ENCODE results near the gene C9orf50. TPM values are rescaled to one million over a fixed set of nuclear protein-coding genes. Genes with fewer than 3 reads are reported as not detected.

C9orf50 gene
- total RNA-seq, 4 donors from 2014 or later: not detected

- Histone ChIP-seq H3K9me3 (no peaks in the 10 kb centered on the region), H3K36me3 (peaks cover 17 to 45% (median 30%) of the 10 kb centered on the region in 3 donors), H3K27ac (peak overlapping the region in 3 of 4 donors; percentile 5 to 43 (median 38)), H3K27me3 (no peaks in the 10 kb centered on the region), H3K4me3 (peak overlapping the region in 1 of 4 donors; percentile 12), H3K4me1 (peaks cover 22 to 61% (median 40%) of the 10 kb centered on the region in 3 donors)
- WGBS, 2 donors: 43 to 52% methylated on average over 13 to 14 of the region's 19 CpGs
- TF ChIP-seq, protein P1, sequence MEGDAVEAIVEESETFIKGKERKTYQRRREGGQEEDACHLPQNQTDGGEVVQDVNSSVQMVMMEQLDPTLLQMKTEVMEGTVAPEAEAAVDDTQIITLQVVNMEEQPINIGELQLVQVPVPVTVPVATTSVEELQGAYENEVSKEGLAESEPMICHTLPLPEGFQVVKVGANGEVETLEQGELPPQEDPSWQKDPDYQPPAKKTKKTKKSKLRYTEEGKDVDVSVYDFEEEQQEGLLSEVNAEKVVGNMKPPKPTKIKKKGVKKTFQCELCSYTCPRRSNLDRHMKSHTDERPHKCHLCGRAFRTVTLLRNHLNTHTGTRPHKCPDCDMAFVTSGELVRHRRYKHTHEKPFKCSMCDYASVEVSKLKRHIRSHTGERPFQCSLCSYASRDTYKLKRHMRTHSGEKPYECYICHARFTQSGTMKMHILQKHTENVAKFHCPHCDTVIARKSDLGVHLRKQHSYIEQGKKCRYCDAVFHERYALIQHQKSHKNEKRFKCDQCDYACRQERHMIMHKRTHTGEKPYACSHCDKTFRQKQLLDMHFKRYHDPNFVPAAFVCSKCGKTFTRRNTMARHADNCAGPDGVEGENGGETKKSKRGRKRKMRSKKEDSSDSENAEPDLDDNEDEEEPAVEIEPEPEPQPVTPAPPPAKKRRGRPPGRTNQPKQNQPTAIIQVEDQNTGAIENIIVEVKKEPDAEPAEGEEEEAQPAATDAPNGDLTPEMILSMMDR (IDR thresholded peaks at IDR 0.05): no peak
- TF ChIP-seq POLR2A (IDR thresholded peaks at IDR 0.05): no peak
- no peak for DNase-seq
- intact Hi-C loops (cut with DNase I): no loop called here
These were observed 10.8 kb upstream of the C9orf50 start for GRCh38 chr9:129631674-129632129.

DNA sequence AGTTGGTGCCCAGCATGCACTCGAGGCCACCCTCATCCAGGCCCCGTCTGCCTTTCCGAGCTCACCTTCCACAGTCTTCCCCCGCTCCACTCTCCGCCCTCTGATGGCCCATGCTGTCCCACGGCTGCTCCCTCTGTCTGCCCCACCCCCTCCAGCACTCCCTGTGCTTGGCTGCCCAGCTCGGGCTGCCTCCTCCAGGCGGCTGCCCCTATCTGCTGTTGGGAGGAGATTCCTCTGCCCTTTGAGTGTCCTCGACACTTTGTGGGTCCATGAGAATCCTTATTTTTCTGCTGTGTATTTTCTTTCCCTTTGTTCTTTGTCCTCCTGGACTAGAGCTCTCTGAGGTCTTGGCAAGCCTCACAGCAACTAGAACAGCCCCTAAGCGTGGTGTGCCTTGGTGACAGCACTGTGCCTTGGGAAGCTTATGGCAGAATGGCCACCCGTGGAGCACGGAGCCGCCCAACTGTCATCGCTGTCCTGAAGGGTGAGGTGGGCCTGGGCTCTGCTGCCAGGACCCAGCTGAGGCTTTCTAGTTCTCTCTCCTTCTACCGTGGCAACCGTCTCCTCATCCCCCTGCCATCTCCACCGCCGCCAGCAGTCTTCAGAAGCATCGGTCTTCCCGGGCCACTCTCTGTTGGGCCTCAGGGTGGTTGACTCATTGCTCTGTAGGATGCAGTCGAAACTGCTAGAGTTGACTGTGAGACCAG lies 10.2 kb upstream of the C9orf50 start:
- TF ChIP-seq, protein P1 (IDR thresholded peaks at IDR 0.05): peak in 1 of 6 experiments; percentile 33
- no peak for TF ChIP-seq POLR2A (IDR thresholded peaks at IDR 0.05)
- intact Hi-C loops (cut with DNase I): no loop called here
- Histone ChIP-seq H3K4me1 (peaks cover 23 to 64% (median 40%) of the 10 kb centered on the region in 3 donors), H3K27me3 (no peaks in the 10 kb centered on the region), H3K4me3 (no peak overlapping the region), H3K27ac (peak overlapping the region in 2 of 4 donors; percentile 38 to 43), H3K36me3 (peaks cover 15 to 39% (median 27%) of the 10 kb centered on the region in 3 donors), H3K9me3 (no peaks in the 10 kb centered on the region)
- 55 to 65% methylated on average over 20 of the region's 21 CpGs for WGBS, 2 donors
- DNase-seq: no peak

DNA sequence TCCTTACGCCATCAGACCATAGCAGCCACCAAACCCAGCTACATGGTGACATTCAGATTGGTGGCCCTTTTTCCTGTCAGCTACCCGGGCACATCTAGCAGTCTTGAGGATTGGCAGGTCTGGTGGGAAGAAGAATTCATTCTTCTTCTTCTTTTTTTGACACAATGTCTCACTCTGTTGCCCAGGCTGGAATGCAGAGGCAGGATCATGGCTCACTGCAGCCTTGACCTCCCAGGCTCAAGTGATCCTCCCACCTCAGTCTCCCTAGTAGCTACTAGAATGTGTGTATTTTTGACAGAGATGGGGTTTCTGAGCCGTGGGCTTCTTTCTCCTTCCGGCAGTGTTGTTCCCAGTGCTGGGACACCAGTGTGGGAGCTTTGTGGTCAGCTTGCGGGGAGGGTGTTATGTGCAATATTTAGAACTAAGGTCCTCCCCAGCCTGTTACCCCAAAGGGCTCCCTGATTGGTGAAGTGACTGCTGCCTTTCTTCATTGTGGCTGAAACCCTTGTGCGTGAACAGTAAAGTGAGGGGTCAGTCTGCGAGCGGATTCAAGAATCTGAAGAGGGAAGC lies 8.4 kb upstream of the C9orf50 start:
- Histone ChIP-seq H3K27ac (no peak overlapping the region), H3K36me3 (peaks cover 0 to 21% (median 12%) of the 10 kb centered on the region in 3 donors), H3K27me3 (no peaks in the 10 kb centered on the region), H3K9me3 (no peaks in the 10 kb centered on the region), H3K4me1 (peaks cover 23 to 80% (median 45%) of the 10 kb centered on the region in 3 donors), H3K4me3 (no peak overlapping the region)
- intact Hi-C loops (cut with DNase I): no loop called here
- WGBS, 2 donors: 62 to 78% methylated on average over 5 of the region's 8 CpGs
- TF ChIP-seq POLR2A (IDR thresholded peaks at IDR 0.05): no peak
- TF ChIP-seq, protein P1 (IDR thresholded peaks at IDR 0.05): no peak
- DNase-seq: no peak

DNA sequence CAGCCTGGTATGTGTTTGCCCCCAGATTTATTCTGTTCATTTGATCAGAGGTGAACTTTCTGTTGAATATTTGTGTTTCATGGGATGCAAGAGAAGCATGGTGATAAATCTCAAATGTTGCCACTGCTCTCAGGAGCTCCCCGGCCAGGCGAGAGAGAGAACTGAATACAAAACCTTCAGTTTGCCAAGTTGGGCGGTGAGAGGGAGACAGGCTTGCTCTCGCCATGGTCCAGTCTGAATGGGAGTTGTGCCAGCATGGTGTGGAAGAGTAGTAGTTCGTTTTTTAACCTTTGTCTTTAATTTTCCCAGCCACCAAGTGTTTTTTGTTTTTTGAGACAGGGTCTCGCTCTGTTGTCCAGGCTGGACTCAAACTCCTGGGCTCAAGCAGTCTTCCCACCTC lies 7.8 kb upstream of the C9orf50 start:
- no peaks in the 10 kb centered on the region for H3K27me3 ChIP-seq
- peaks cover 0 to 15% (median 6%) of the 10 kb centered on the region in 3 donors for H3K36me3 ChIP-seq
- WGBS, 2 donors: 65 to 73% methylated on average over 6 of the region's 6 CpGs
- DNase-seq: no peak
- no peaks in the 10 kb centered on the region for H3K9me3 ChIP-seq
- intact Hi-C loops (cut with DNase I): no loop called here
- H3K4me3 ChIP-seq: no peak overlapping the region
- TF ChIP-seq POLR2A (IDR thresholded peaks at IDR 0.05): no peak
- TF ChIP-seq, protein P1 (IDR thresholded peaks at IDR 0.05): no peak
- H3K27ac ChIP-seq: no peak overlapping the region
- peaks cover 23 to 84% (median 45%) of the 10 kb centered on the region in 3 donors for H3K4me1 ChIP-seq
